Uterus (tissue), 4 donors: ENCODE data around the gene CES5A. TPM values are rescaled to one million over a fixed set of nuclear protein-coding genes. Genes with fewer than 3 reads are reported as not detected.
"Not testable (repeated sequence)": the region's sequence is repeated elsewhere in the genome, so short reads cannot be mapped to it uniquely, and the experiment has no call there.

Experiments
- DNase-seq, 2 donors: peaks; one replicate each; pipeline ENCODE4 v3.0.0-alpha.2; 2019 to 2020
- H3K27ac ChIP-seq, 2 donors: fragments of 200-600 bp; sonication (generic); 1 replicate in 1 of 2; 2 replicates in 1 of 2; pipeline ENCODE4 v1.5.1; 2016 to 2018
- H3K27me3 ChIP-seq, 2 donors: fragments of 200-600 bp; sonication (generic); one replicate each; pipeline ENCODE4 v1.5.1; 2018 to 2019; ENCODE audit warnings: control low read depth in 1 of 2
- H3K36me3 ChIP-seq, 2 donors: fragments of 200-600 bp; sonication (generic); one replicate each; pipeline ENCODE4 v1.5.1; 2019; ENCODE audit warnings: control low read depth in 1 of 2
- H3K4me1 ChIP-seq, 2 donors: fragments of 200-600 bp; sonication (generic); one replicate each; pipeline ENCODE4 v1.5.1; 2018 to 2019; ENCODE audit warnings: control low read depth in 1 of 2
- H3K4me3 ChIP-seq, 2 donors: fragments of 200-600 bp; sonication (generic); 1 replicate in 1 of 2; 2 replicates in 1 of 2; pipeline ENCODE4 v1.5.1; 2018 to 2019; ENCODE audit warnings: mild to moderate bottlenecking in 1 of 2
- H3K9me3 ChIP-seq, 2 donors: fragments of 200-600 bp; sonication (generic); one replicate each; pipeline ENCODE4 v1.5.1; 2019; ENCODE audit warnings: control low read depth in 1 of 2
- POLR2A ChIP-seq, 2 donors: fragments of 450-650 bp; IDR thresholded peaks; one replicate each; pipeline ENCODE4 v1.6.1; 2016; ENCODE audit warnings: antibody characterized with exemption in 2 of 2, mild to moderate bottlenecking in 1 of 2, moderate library complexity in 1 of 2
- intact Hi-C: fragments of 100-400 bp; cut with DNase I; formaldehyde crosslinking; loops from one replicate; pipeline ENCODE4 v1.15.1; 2023; ENCODE audit warnings: low total_unique reads
- total RNA-seq, 4 donors: library from RNA; depleted of rRNA in 3 of 4; stranded (reverse); fragments of >200 nt in 3 of 4; gene quantifications; one replicate each; pipeline versions ENCODE4 v1.1.0 to v1.2.4, GENCODE V29; 2014 to 2023
- TF ChIP-seq, protein P1 (sequence below), 4 experiments: fragments of 200-600 bp in 2 of 4; fragments of 450-650 bp in 2 of 4; sonication (generic) in 2 of 4; IDR thresholded peaks; one replicate each; pipeline ENCODE4 v1.5.1; 2016 to 2019; ENCODE audit warnings: antibody characterized with exemption in 4 of 4, mild to moderate bottlenecking in 2 of 4, moderate library complexity in 1 of 4
- donor health status: DM: yes; HTN: yes; CAD: no.

The CES5A gene
- total RNA-seq, 4 donors from 2014 or later: not detected

DNA sequence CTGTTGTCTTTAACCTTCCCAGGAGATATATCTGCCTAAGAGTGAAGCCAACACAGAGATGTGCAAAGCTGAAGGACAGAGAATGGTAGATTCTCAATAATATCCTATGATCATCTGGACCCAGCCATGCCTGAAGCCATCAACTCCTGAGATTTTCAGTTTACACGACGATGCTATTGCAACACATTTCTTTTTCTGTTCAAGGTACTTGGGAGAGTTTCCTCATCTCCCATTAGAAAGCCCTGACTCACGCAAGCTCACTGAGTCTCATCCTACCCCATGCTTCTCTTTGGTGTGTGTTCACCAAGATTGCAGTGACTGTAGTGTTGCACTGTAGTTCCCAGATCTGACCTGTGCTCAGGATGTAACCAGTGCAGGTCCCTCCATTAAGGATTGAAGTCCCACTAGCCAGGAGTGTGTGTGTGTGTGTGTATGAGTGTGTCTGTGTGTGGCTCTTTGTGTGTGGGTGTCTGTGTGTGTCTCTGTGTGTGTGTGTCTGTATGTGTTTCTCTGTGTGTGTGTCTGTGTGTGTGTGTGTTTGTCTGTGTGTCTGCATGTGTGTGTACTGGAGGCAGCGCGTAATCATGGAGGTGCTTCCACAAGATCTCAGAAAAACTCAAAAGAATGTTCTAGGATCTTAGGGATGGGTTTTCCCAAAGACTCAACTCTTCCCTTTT is 57.8 kb downstream of the CES5A start:
- TF ChIP-seq, protein P1, sequence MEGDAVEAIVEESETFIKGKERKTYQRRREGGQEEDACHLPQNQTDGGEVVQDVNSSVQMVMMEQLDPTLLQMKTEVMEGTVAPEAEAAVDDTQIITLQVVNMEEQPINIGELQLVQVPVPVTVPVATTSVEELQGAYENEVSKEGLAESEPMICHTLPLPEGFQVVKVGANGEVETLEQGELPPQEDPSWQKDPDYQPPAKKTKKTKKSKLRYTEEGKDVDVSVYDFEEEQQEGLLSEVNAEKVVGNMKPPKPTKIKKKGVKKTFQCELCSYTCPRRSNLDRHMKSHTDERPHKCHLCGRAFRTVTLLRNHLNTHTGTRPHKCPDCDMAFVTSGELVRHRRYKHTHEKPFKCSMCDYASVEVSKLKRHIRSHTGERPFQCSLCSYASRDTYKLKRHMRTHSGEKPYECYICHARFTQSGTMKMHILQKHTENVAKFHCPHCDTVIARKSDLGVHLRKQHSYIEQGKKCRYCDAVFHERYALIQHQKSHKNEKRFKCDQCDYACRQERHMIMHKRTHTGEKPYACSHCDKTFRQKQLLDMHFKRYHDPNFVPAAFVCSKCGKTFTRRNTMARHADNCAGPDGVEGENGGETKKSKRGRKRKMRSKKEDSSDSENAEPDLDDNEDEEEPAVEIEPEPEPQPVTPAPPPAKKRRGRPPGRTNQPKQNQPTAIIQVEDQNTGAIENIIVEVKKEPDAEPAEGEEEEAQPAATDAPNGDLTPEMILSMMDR (IDR thresholded peaks at IDR 0.05): no peak
- TF ChIP-seq POLR2A (IDR thresholded peaks at IDR 0.05): no peak
- H3K27ac ChIP-seq: no peak overlapping the region
- H3K27me3 ChIP-seq: peaks cover 0 to 4% of the 10 kb centered on the region in 2 donors
- no peak overlapping the region for H3K4me3 ChIP-seq
- no peaks in the 10 kb centered on the region for H3K36me3 ChIP-seq
- intact Hi-C loops: no loop called here
- DNase-seq: no peak
- no peaks in the 10 kb centered on the region for H3K4me1 ChIP-seq
- no peaks in the 10 kb centered on the region for H3K9me3 ChIP-seq

DNA sequence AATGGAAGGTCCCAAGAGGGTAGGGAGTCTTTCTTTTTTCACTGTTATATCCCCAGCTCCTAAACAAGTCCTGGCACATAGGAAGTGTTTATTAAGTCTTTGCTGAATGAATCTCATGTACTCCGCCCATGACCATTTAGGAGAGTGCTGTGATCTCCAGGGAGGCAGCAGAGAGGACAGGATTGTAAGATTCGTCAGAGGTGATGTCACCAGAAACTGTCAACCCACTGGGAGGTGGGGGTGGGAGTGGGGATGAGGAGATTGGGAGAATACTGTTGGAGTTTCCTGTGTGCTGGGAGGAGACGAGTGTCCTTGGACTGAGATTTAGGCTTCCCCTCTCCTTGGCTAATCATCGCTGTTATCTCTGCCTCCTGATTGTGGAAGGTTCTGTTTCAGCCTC is 59.0 kb downstream of the CES5A start:
- DNase-seq, H3K27me3 ChIP-seq, H3K27ac ChIP-seq, H3K9me3 ChIP-seq, H3K4me1 ChIP-seq, intact Hi-C loops, H3K36me3 ChIP-seq, H3K4me3 ChIP-seq: not testable (repeated sequence)

DNA sequence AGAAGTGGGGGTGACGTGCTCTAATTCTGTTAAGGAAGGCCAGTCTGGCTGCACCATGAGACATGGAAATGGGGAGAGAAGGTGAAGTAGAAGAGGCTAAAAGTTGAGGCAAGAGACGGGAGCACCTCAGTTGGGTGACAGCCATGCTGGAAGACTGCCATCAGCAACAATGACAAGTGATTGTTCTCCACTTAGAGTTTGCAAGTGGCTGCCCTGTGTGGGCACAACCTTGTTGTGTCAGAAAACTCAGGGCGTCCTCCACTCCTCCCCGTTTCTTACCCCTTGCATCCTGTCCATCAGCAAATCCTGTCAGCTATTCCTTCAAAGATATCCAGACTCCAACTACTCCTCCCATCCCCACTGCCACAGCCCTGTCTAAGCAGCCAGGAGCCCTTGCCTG is 59.9 kb downstream of the CES5A start:
- intact Hi-C loops: no loop called here
- no peak for DNase-seq
- H3K4me1 ChIP-seq: no peaks in the 10 kb centered on the region
- no peak overlapping the region for H3K27ac ChIP-seq
- no peak overlapping the region for H3K4me3 ChIP-seq
- TF ChIP-seq, protein P1 (IDR thresholded peaks at IDR 0.05): no peak
- TF ChIP-seq POLR2A (IDR thresholded peaks at IDR 0.05): no peak
- H3K36me3 ChIP-seq: no peaks in the 10 kb centered on the region
- no peaks in the 10 kb centered on the region for H3K9me3 ChIP-seq
- peaks cover 0 to 4% of the 10 kb centered on the region in 2 donors for H3K27me3 ChIP-seq

DNA sequence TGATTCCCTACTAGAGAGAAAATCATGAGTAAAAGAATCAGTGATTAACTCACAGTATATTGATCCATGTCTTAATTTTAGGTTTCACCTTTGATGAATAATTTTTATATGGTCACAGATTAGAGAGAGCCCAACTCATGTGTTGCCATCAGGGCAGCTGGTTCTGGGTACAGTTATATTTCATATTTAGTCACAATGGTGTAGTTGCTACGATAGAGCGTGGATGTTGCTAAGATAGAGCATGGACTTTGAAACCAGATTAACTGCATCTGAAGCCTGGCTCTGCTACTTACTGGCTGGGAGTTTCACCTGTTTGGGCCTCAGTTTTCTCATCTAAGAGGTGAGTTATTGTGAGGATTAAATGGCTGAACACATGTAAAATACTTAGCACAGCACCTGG is 61.0 kb downstream of the CES5A start:
- intact Hi-C loops, H3K36me3 ChIP-seq, H3K9me3 ChIP-seq, H3K4me3 ChIP-seq, H3K4me1 ChIP-seq, H3K27me3 ChIP-seq, DNase-seq, H3K27ac ChIP-seq: not testable (repeated sequence)

DNA sequence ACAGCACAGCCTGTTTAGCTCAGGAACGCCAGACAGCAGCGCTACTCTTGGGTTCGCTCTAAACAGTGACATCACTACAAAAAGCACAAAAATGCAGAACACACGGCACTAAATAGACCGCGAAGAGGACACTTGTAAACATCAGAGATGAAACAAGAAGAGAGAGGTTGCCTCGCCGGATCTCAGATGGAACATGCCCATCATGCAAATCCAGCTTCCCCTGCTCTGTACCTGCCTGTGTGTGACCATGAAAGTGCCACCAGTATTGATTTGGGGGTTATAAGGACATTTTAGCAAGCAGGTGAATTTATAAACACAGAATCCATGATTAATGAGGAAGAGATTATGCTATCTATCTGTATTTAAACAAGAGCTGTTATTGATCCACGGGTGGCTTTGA is 61.4 kb downstream of the CES5A start:
- intact Hi-C loops, H3K4me3 ChIP-seq, H3K4me1 ChIP-seq, H3K36me3 ChIP-seq, H3K27ac ChIP-seq, H3K27me3 ChIP-seq, H3K9me3 ChIP-seq, DNase-seq: not testable (repeated sequence)

DNA sequence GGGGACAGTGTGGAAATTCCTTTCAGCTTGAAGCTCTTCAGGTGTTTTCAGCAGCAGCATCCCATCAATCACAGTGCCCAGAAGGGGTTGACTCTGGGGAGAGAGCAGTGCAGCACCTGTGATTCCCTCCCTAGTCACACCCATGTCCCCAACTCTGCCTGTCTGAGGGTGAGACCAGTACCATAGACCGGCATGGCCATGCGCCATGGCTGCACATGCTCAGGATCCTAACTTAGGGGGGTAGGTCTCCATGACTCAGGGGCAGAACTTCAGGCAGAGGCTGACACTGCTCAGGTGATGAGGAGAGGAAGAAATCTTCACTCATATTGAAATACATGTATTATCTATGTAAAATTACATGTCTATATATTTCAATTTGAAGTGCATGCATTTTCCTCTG is 62.2 kb downstream of the CES5A start:
- Histone ChIP-seq H3K4me1 (no peaks in the 10 kb centered on the region), H3K9me3 (no peaks in the 10 kb centered on the region), H3K27ac (no peak overlapping the region), H3K36me3 (no peaks in the 10 kb centered on the region), H3K27me3 (peaks cover 0 to 4% of the 10 kb centered on the region in 2 donors), H3K4me3 (no peak overlapping the region)
- intact Hi-C loops: no loop called here
- TF ChIP-seq, protein P1 (IDR thresholded peaks at IDR 0.05): no peak
- TF ChIP-seq POLR2A (IDR thresholded peaks at IDR 0.05): no peak
- no peak for DNase-seq

DNA sequence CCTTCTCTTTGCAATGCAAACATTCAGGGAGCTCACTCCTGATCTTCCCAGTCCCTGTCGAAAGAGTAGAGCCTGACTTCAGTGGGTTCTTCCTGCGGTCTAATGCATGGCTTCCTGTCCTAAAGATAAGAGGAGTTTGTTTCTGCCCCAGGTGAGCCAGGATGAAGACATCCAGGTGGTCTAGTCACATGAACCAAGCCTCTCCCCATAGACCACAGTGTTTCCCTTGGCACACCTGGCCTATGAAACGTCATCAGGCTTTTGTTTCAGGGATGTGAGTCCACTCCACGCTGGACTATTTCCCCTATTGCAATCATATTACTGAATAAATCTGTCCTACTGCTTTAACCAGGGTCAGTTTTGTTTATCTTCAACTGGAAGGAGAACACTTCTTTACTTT is 63.4 kb downstream of the CES5A start:
- no peak for DNase-seq
- Histone ChIP-seq H3K4me1 (no peaks in the 10 kb centered on the region), H3K27me3 (no peaks in the 10 kb centered on the region), H3K4me3 (no peak overlapping the region), H3K27ac (no peak overlapping the region), H3K36me3 (no peaks in the 10 kb centered on the region), H3K9me3 (no peaks in the 10 kb centered on the region)
- intact Hi-C loops: no loop called here
- TF ChIP-seq, protein P1 (IDR thresholded peaks at IDR 0.05): no peak
- no peak for TF ChIP-seq POLR2A (IDR thresholded peaks at IDR 0.05)
